PC-3 (cell line): ENCODE results near the gene ADAMTS16. TPM values are rescaled to one million over a fixed set of nuclear protein-coding genes. Genes with fewer than 3 reads are reported as not detected.

Experiments
- ATAC-seq: fragments of 200-7000 bp; cut with Tn5 transposase; 2 replicates; pipeline ENCODE4 v1.9.1; 2020; ENCODE audit warnings: mild to moderate bottlenecking, moderate library complexity
- BruUV-seq: library from RNA; stranded (reverse); fragments of 400-500 nt; replicated peaks from 2 replicates; lab custom pipeline; 2021; lab: Mats Ljungman, UMichigan
- CTCF ChIA-PET: fragments of 300-600 bp; sonication (Branson Sonifier 250); formaldehyde crosslinking; loops from one replicate; lab custom pipeline; 2022; ENCODE audit warnings: antibody characterized with exemption; lab: Charles Lee
- POLR2A ChIA-PET: fragments of 300-600 bp; sonication (Branson Sonifier 250); formaldehyde crosslinking; loops from one replicate; lab custom pipeline; 2022; ENCODE audit warnings: antibody characterized with exemption; ENCODE audit not compliant: unreplicated experiment; lab: Charles Lee
- DNase-seq: peaks from one replicate; pipeline ENCODE4 v3.0.0-alpha.2; 2015
- H2AFZ ChIP-seq: fragments of 300-600 bp; sonication (generic); 2 replicates; pipeline ENCODE4 v1.6.0; 2016; ENCODE audit warnings: antibody characterized with exemption, low read length
- H3F3A ChIP-seq: fragments of 300-600 bp; sonication (generic); one replicate; pipeline ENCODE4 v1.6.0; 2017; ENCODE audit warnings: antibody characterized with exemption, low read length, control low read depth, mild to moderate bottlenecking; ENCODE audit not compliant: unreplicated experiment
- H3K27ac ChIP-seq: fragments of 300-600 bp; sonication (generic); 2 replicates; pipeline ENCODE4 v1.5.1; 2016; ENCODE audit warnings: mild to moderate bottlenecking, low read length
- H3K27me3 ChIP-seq: fragments of 300-600 bp; sonication (generic); 2 replicates; pipeline ENCODE4 v1.6.1; 2016; ENCODE audit warnings: low read length, mixed read lengths
- H3K36me3 ChIP-seq: fragments of 300-600 bp; sonication (generic); 2 replicates; pipeline ENCODE4 v1.6.1; 2016; ENCODE audit warnings: low read depth, mixed run types, low read length, mixed read lengths
- H3K4me1 ChIP-seq: fragments of 300-600 bp; sonication (generic); 2 replicates; pipeline ENCODE4 v1.5.1; 2016; ENCODE audit warnings: low read length; ENCODE audit not compliant: insufficient read depth
- H3K4me2 ChIP-seq: fragments of 300-600 bp; sonication (generic); 2 replicates; pipeline ENCODE4 v1.6.0; 2016; ENCODE audit warnings: low read length
- H3K4me3 ChIP-seq: fragments of 300-600 bp; sonication (generic); 2 replicates; pipeline ENCODE4 v1.5.1; 2016; ENCODE audit warnings: mild to moderate bottlenecking, low read length, mixed read lengths
- H3K79me2 ChIP-seq: fragments of 300-600 bp; sonication (generic); 2 replicates; pipeline ENCODE4 v1.6.1; 2017; ENCODE audit warnings: low read length, mixed read lengths
- H3K9ac ChIP-seq: fragments of 300-600 bp; sonication (generic); 2 replicates; pipeline ENCODE4 v1.6.0; 2016; ENCODE audit warnings: mild to moderate bottlenecking, low read length
- H3K9me2 ChIP-seq: fragments of 300-600 bp; sonication (generic); replicated peaks from 2 replicates; pipeline ENCODE4 v1.6.1; 2016; ENCODE audit warnings: mixed run types, low read length, mixed read lengths
- H3K9me3 ChIP-seq: fragments of 300-600 bp; sonication (generic); 2 replicates; pipeline ENCODE4 v1.6.1; 2016; ENCODE audit warnings: low read length, mixed read lengths
- H4K20me1 ChIP-seq: fragments of 300-600 bp; sonication (generic); 2 replicates; pipeline ENCODE4 v1.6.1; 2016; ENCODE audit warnings: low read length, mixed read lengths
- EZH2 ChIP-seq: fragments of 300-600 bp; sonication (generic); IDR thresholded peaks from one replicate; pipeline ENCODE4 v1.6.1; 2017; ENCODE audit warnings: antibody characterized with exemption, mild to moderate bottlenecking, low read length; ENCODE audit not compliant: unreplicated experiment
- EZH2phosphoT487 ChIP-seq: fragments of 300-600 bp; sonication (generic); IDR thresholded peaks from 2 replicates; pipeline ENCODE4 v1.6.1; 2018; ENCODE audit warnings: mild to moderate bottlenecking, antibody characterized with exemption, low read length, borderline replicate concordance
- intact Hi-C: fragments of 100-400 bp; cut with micrococcal nuclease; formaldehyde crosslinking; loops from 2 replicates; pipeline ENCODE4 v1.9.0; 2023
- total RNA-seq: library from RNA; depleted of rRNA; stranded (reverse); fragments of >200 nt; gene quantifications from 2 replicates; pipeline ENCODE4 v1.2.3, GENCODE V29; 2014
- TF ChIP-seq, protein P1 (sequence below): fragments of 300-600 bp; sonication (generic); conservative IDR thresholded peaks from 2 replicates; pipeline ENCODE4 v1.5.1; 2017; ENCODE audit warnings: antibody characterized with exemption, low read depth, mild to moderate bottlenecking, low read length

ADAMTS16 gene
- total RNA-seq, 1 experiment from 2014 or later: 1.7 TPM

DNA sequence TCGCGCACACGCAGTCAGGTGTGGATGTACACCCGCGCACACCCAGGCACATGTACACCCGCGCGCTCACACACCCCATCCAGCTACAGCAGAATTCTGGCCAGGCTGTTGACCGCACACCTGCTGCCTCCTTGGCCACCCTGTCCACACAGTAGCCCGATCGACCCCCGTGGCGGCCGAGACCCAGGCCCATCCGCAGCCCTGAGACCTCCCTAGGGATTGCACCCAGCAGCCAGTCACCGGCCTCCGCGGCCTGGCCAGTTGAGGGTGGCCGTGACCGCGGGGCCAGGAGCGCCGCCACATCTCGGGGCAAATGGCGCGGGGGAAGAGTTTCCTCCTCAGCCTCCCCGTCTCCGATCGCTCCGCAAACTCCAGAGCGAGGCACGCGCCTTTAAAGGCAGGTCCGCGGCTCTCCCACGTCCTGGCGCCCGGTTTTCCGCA lies 774 bp upstream of the ADAMTS16 start:
- Histone ChIP-seq H4K20me1 (no peaks in the 10 kb centered on the region), H2AFZ (peak overlapping the region; percentile 59), H3K9ac (no peak overlapping the region), H3K27ac (no peak overlapping the region), H3F3A (no peaks in the 10 kb centered on the region), H3K4me1 (peaks cover 20% of the 10 kb centered on the region), H3K79me2 (no peaks in the 10 kb centered on the region), H3K36me3 (no peaks in the 10 kb centered on the region), H3K4me2 (peak overlapping the region; percentile 78), H3K27me3 (peaks cover 26% of the 10 kb centered on the region), H3K9me2 (no peaks in the 10 kb centered on the region), H3K9me3 (no peaks in the 10 kb centered on the region), H3K4me3 (peak overlapping the region; percentile 62)
- TF ChIP-seq EZH2phosphoT487 (no peak), EZH2 (no peak)
- TF ChIP-seq, protein P1, sequence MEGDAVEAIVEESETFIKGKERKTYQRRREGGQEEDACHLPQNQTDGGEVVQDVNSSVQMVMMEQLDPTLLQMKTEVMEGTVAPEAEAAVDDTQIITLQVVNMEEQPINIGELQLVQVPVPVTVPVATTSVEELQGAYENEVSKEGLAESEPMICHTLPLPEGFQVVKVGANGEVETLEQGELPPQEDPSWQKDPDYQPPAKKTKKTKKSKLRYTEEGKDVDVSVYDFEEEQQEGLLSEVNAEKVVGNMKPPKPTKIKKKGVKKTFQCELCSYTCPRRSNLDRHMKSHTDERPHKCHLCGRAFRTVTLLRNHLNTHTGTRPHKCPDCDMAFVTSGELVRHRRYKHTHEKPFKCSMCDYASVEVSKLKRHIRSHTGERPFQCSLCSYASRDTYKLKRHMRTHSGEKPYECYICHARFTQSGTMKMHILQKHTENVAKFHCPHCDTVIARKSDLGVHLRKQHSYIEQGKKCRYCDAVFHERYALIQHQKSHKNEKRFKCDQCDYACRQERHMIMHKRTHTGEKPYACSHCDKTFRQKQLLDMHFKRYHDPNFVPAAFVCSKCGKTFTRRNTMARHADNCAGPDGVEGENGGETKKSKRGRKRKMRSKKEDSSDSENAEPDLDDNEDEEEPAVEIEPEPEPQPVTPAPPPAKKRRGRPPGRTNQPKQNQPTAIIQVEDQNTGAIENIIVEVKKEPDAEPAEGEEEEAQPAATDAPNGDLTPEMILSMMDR: no peak
- ChIA-PET POLR2A (interaction anchor here (0.7 kb wide), 1 partner anchor 24 kb away, joined by 9 read pairs; no protein-coding TSS in a partner anchor), CTCF (no interaction called here)
- ATAC-seq: no peak
- no peak for DNase-seq
- intact Hi-C loops: no loop called here
- no TSS peak for BruUV-seq

DNA sequence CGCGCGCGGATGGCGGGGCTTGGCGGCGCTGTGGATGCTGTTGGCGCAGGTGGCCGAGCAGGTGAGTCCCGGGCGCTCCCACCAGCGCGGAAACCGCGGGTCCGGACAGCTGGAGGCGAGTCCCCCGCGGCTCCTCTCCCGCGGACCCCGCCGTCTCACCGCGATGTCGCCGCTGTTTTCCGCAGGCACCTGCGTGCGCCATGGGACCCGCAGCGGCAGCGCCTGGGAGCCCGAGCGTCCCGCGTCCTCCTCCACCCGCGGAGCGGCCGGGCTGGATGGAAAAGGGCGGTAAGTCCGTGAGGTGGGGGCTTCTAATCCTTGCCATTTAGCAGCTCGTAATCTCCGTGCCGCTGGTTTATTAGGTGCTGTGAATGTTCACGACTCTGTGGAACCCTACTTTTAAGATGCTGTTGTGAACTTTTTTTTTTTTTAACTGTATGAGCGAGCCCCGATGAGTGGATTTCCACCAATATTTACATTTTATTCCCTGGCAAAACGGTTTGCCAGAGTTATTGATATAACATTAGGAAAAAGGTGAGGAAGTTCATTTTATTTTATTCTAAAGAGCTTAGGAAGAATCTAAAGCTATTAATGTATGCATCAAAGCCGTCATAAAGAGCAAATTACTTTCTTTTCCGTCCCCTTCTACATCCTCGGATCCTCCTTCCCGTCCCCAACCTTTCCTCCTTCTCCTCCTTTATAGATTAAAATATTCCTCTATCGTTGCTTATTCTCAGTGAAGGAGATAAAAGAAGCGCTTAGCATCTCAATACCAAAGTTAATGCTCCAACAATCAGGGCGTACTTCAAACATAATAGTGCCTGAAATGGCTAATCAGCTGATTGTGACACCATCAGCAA lies 579 bp downstream of the ADAMTS16 start:
- no peak overlapping the region for H3K9ac ChIP-seq
- no peaks in the 10 kb centered on the region for H3K36me3 ChIP-seq
- H3K4me3 ChIP-seq: peak overlapping the region; percentile 62
- peaks cover 26% of the 10 kb centered on the region for H3K4me1 ChIP-seq
- POLR2A ChIA-PET: no interaction called here
- H3F3A ChIP-seq: peaks cover 5% of the 10 kb centered on the region
- ATAC-seq (no peak), DNase-seq (no peak)
- H3K27ac ChIP-seq: no peak overlapping the region
- peak overlapping the region; percentile 78 for H3K4me2 ChIP-seq
- H3K9me2 ChIP-seq: no peaks in the 10 kb centered on the region
- no peaks in the 10 kb centered on the region for H3K9me3 ChIP-seq
- BruUV-seq: no TSS peak
- peaks cover 26% of the 10 kb centered on the region for H3K27me3 ChIP-seq
- H3K79me2 ChIP-seq: no peaks in the 10 kb centered on the region
- peak overlapping the region; percentile 57; the same call in 1 of the 2 replicates for H2AFZ ChIP-seq
- intact Hi-C loops: loop anchor here (1.0 to 2.0 kb wide), 4 partner anchors 200 to 279 kb away; no protein-coding TSS in a partner anchor
- no peaks in the 10 kb centered on the region for H4K20me1 ChIP-seq
- TF ChIP-seq EZH2phosphoT487: peak; percentile 53; the same call in 1 of the 2 replicates
- TF ChIP-seq, protein P1: no peak
- peak; percentile 78 for TF ChIP-seq EZH2
- CTCF ChIA-PET: interaction anchor here (0.7 kb wide), 2 partner anchors 195 to 200 kb away, joined by 3 read pairs; no protein-coding TSS in a partner anchor

DNA sequence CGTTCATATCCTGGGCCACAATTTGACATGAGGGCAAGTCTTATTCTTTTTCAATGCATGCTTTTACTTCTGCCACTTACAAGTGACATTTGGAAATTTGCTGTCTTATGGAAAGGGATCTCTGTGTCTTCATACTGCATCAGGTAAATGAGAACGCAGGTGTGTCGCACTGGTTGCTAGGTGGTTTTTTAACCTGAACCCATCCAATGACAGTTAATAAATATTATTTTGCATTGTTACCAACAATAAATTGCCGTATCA lies 1.1 kb downstream of the ADAMTS16 start:
- intact Hi-C loops: loop anchor here (1.0 to 2.0 kb wide), 4 partner anchors 199 to 278 kb away; no protein-coding TSS in a partner anchor
- Histone ChIP-seq H3K79me2 (no peaks in the 10 kb centered on the region), H3K4me3 (peak overlapping the region; percentile 62), H3F3A (peaks cover 6% of the 10 kb centered on the region), H4K20me1 (no peaks in the 10 kb centered on the region), H3K27ac (no peak overlapping the region), H3K4me2 (peak overlapping the region; percentile 78), H3K36me3 (no peaks in the 10 kb centered on the region), H3K9me2 (no peaks in the 10 kb centered on the region), H3K27me3 (peaks cover 26% of the 10 kb centered on the region), H3K4me1 (peaks cover 26% of the 10 kb centered on the region), H2AFZ (no peak overlapping the region), H3K9ac (no peak overlapping the region), H3K9me3 (no peaks in the 10 kb centered on the region)
- ATAC-seq (no peak), DNase-seq (peak; percentile 16)
- ChIA-PET CTCF (interaction anchor here (0.7 kb wide), 2 partner anchors 194 to 199 kb away, joined by 3 read pairs; no protein-coding TSS in a partner anchor), POLR2A (no interaction called here)
- TF ChIP-seq EZH2phosphoT487: no peak
- no peak for TF ChIP-seq EZH2
- TF ChIP-seq, protein P1: no peak
- no TSS peak for BruUV-seq
